HG03571 (cell line): Measurements from ENCODE around the gene SCD5.
A peak's percentile ranks its signal among the peaks of the same experiment; 100 is the strongest.

ENCODE experiments used
- ATAC-seq: cut with Tn5 transposase; IDR thresholded peaks from one replicate; pipeline ENCODE4 v1.9.1; 2021; ENCODE audit not compliant: unreplicated experiment

The SCD5 gene

DNA sequence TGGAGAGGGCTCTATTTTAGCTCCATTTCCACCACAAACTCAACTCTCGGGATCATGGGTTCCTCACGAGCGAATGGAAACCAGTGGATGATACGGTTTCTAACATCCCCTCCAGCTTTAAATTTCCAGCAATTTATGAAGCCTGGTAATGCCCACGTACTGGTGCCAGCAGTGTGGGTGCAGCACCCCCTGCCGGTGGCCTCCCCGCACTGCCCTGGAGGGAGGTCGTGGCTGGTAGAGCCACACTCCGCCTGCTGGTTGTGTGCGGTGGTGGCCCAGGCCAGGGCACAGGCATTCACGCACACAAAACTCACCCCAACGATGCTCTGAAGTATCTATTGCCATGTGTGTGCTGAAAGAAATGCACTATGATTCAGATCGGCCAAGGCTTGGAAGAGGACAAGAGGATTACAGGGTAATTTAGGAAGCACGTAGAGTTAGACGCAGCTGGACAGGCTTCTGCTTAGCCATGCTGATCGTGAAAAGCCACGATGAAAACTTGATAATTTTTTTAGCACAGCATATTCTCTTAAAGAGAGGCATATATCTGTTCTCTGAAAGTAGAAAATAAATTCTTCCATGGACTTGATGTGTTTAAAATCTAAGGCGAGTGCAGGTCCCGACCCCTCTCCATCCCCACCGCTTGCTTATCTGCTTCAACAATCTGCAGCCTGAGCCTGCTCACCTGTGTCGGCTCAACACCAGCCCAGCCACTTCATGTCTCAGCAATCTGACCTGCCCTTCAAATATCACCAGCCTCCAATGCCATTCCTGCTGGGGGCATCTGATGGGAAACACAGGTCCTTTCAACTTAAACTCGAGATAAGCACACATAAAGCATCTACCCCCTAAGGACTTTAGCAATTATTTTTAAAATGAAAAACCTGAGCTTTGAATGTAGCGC is 59.1 kb downstream of the SCD5 start:
- ATAC-seq: peak; percentile 99

DNA sequence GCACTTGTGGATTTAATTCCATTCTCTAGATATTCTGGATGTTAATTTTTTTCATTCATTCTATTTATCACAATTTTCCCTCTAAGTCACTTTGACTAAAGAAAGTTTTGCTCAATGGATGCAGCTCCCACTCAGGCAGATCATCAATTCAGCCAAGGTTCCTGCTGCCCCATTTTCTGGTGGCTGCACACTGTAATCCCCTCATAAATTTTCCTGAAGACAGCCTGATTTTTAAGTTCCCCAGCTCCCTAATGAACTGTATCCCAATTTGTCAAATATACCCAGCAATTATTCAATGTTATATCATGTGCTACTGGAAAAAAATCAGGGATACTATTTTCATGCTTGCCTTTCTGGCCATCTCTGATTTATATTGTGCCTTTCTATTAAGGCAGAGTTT is 61.2 kb downstream of the SCD5 start:
- no peak for ATAC-seq

- no peak for ATAC-seq
Measured at GRCh38 chr4:82733636-82734035, 65.0 kb downstream of the SCD5 start.

- no peak for ATAC-seq
Measured at GRCh38 chr4:82728301-82728700, 70.3 kb downstream of the SCD5 start.

GRCh38 chr4:82726596-82726995 is 72.0 kb downstream of the SCD5 start:
- no peak for ATAC-seq

GRCh38 chr4:82721819-82722423 is 76.7 kb downstream of the SCD5 start:
- no peak for ATAC-seq

DNA sequence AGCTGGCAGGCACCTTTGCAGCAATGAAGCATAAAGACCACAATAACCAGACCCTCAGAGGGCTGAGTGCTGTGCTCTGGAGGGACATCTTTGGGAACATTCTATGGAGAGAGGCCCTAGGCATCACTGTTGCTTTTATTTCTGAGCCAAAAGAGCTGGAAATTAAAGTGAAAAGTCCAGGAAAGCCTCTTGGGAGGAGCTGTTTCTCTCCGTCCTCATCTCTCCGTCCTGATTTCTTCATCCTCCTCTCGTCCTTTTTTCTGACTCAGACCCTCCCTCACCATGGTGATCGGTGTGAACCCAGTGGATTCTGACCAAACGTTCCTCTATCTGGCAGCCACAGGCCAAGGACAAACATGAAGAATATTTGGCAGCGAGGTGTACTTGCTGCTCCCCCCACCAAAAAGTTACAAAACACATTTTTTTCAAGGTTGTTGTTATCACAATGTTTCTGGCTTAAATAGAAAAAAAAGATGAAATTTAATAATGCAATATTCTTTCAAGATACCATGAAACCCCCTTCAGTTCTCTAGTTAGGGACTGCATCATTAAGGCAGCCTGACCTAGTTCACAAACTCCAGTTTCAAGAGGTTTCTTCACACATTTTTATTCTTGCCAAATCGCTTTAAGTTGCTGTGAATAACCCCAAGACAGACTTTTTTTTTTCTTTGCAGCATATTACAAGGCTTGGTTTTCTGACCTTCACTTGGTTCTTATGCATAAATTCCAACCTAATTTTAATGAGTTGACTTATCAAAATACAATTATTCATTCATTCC is 80.2 kb downstream of the SCD5 start:
- no peak for ATAC-seq

DNA sequence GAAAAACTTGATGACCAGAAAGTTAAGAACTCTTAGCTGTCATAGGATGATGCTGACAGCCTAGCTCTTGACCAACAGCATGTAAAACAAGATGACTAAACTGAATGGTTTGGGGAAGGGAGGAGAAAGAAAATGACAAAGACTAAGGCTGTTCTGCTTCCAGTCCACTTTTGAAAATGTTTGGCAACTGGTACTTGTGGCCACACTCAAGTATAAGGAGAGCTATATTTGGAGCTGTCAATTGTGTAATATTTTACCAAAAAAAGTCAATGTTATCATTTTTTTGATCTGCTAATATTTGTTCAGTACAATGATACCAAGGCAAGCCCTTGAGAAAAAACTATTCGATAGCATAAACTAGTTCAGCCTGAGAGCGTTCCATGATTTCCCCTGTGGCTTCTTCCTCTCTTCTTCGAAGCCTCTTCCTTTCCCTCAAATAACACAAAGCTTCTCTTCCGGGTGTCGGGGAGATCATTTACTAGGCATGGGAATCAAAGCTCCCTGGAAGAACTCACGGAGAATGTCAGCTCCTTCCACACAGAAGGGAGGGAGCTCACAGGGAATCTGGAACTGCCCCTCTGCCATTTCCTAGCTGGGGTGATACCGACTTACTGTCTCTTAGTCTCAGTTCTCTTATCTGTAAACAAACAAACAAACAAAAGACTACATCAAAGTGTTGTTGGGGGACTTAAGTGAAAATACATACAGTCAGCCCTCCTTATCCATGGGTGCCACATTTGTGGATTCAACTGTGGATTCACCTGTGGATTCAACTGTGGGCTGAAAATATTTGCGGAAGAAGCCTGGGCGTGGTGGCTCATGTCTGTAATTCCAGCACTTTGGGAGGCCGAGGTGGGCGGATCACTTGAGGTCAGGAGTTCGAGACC is 82.6 kb downstream of the SCD5 start:
- no peak for ATAC-seq

DNA sequence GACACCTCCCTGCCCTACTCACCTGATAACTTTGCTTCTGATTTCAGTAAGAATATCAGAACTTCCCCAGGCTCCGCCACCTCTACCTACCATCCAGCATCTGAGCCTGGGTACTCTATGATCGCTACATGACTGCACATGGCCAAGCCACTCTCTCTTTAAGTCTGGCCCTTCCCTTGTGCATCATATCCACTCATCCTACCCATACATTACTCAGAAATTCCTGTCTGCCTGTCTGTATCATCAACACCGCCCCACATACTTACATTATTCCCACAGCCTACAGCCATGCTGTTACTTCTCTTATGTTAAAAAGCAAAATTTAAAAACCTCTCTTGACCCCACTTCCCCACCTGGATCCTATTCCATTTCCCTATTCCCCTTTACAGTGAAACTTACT is 84.7 kb downstream of the SCD5 start:
- ATAC-seq: no peak

- no peak for ATAC-seq
Measured at GRCh38 chr4:82712561-82712960, 86.0 kb downstream of the SCD5 start.

- no peak for ATAC-seq
Measured at GRCh38 chr4:82711158-82711785, 87.3 kb downstream of the SCD5 start.

DNA sequence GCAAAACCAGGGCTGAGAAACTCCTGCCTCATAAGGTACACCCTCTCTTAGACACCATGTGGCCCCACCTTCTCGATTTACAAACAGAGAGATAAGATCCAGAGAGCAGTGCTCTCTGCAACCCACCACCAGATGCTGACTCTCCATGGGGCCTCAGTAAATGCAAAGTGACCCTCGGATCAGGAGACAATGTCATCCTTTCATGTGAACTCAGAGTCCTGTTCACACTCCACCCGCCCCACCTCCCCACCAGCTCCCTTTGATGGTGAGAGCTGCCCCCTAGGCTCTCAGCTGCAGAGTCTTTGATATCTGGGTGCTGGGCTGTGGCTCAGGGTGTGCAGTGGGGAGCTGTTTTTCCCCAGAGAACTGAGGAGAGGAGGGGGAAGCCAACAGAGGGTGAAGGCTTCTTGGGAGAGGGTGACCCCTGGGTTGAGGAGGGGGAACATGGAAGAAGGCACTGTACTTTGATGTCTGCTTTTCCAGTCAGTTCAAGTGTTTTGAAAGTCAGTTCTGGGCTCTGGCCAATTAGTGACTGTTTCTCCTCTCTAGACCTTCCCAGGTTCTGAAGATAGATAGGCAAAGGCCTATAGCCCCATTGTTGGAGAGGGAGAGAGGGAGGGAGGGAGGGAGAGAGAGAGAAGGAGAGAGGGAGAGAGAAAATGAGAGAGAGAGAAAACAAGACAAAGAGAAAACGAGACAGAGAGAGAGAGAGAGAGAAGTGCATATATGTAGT is 88.2 kb downstream of the SCD5 start:
- ATAC-seq: no peak

DNA sequence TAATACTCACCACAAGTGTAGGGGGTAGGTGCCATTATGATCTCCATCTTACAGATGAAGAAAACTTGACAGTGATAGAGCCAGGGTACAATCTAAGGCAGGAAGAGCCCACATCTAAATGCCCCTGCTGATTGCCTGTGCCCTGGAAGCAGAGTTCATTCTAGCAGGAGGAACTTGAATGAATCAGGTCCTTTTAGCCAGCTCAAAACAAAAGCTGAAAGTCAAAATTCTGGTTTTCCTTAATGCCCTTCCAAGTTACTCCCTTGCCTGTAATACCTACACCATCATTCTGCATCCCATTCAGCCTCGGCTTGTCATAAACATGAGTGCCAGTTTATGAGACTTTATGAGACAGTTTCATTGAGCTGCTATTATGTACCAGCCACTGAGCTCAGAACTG is 89.6 kb downstream of the SCD5 start:
- ATAC-seq: no peak

- ATAC-seq: no peak
Measured at GRCh38 chr4:82706349-82707000, 92.1 kb downstream of the SCD5 start.

GRCh38 chr4:82705928-82706300 is 92.7 kb downstream of the SCD5 start:
- no peak for ATAC-seq

DNA sequence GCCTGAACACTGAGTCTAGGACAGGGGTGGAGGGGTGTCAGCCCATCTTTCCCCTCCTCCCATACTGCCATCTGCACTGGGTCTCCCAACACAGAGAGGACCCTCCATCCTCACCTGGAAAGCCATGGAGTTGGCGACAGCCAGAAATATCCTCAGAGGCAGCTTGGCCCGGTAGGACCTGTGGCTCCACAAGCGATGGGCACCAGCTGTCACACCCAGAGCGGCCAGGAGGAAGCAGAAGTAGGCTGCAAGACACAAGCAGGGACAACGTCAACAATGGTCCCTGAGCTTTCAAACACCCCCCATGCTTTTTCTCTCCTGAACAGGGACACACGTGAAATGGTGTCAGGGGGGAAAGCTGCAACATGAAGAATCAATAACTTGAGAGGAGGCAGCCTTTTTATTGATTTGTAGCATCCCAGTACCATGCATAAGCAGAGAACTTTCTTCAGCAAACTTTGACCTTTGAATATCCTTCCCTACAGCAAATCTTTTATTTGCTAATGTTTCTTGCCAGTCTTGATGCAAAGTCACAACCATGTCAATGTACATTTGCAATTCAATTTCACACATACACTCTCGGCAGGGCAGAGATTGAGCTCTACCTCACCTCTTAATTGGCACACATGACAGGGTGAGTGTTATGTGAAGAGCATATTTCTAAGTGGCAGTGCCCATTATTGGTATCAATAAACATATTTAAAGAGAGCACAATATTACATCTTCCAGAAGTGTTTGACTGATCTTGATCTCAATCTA is 93.2 kb downstream of the SCD5 start:
- no peak for ATAC-seq

DNA sequence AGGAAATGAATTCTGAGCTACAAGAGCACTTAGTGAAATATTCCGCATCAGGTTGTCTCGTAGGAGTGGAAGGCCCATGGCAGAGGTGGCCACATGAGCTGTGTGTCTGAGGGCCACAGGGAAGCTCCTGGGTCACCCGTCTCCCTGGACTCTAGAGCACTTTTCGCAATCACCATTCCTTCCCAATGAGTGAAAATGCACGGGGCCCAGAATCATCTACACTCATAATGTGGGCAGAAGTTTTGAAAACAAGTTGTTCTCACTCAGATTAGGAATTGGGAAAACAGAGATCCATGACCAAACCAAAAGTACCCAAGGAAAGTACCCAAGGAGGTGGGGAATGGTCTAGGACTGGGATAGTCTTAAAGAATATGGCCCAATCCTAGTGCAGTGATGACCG is 94.4 kb downstream of the SCD5 start:
- no peak for ATAC-seq

- ATAC-seq: no peak
Measured at GRCh38 chr4:82698412-82698811, 100.2 kb downstream of the SCD5 start.

GRCh38 chr4:82697561-82697960 is 101.0 kb downstream of the SCD5 start:
- no peak for ATAC-seq
